Panc1 (cell line): ENCODE measurements around the gene HJURP. TPM values are rescaled to one million over a fixed set of nuclear protein-coding genes. Genes with fewer than 3 reads are reported as not detected.

ENCODE experiments used
- ATAC-seq: fragments of 200-7000 bp; cut with Tn5 transposase; 2 replicates; pipeline ENCODE4 v1.9.1; 2020; ENCODE audit warnings: mild to moderate bottlenecking, moderate library complexity
- BruUV-seq: library from RNA; stranded (reverse); fragments of 400-500 nt; replicated peaks from 2 replicates; lab custom pipeline; 2021; lab: Mats Ljungman, UMichigan
- CTCF ChIA-PET: fragments of 300-600 bp; sonication (Branson Sonifier 250); formaldehyde crosslinking; loops from one replicate; lab custom pipeline; 2022; ENCODE audit warnings: antibody characterized with exemption; lab: Charles Lee
- POLR2A ChIA-PET: fragments of 300-600 bp; sonication (Branson Sonifier 250); formaldehyde crosslinking; loops from one replicate; lab custom pipeline; 2022; ENCODE audit warnings: antibody characterized with exemption; lab: Charles Lee
- DNase-seq: peaks from one replicate; pipeline ENCODE4 v3.0.0-alpha.2; 2010; ENCODE audit warnings: low read depth, low spot score
- H3K27ac ChIP-seq: 2 replicates; pipeline ENCODE4 v1.5.1; 2011; ENCODE audit warnings: mild to moderate bottlenecking, low read length, inconsistent platforms
- H3K27me3 ChIP-seq: fragments of 200-500 bp; sonication (Bioruptor generic); 2 replicates; pipeline ENCODE4 v1.6.0; 2014; ENCODE audit warnings: low read length, inconsistent platforms; ENCODE audit not compliant: control insufficient read depth, insufficient read depth
- H3K36me3 ChIP-seq: fragments of 200-500 bp; sonication (Bioruptor generic); 2 replicates; pipeline ENCODE4 v1.5.1; 2014; ENCODE audit warnings: inconsistent platforms, mild to moderate bottlenecking, low read length, moderate library complexity; ENCODE audit not compliant: control insufficient read depth, insufficient read depth
- H3K4me1 ChIP-seq: 2 replicates; pipeline ENCODE4 v1.5.1; 2011; ENCODE audit warnings: inconsistent platforms, mild to moderate bottlenecking, low read length, moderate library complexity; ENCODE audit not compliant: control insufficient read depth, insufficient read depth
- H3K4me3 ChIP-seq, 2 experiments: 2 replicates each; pipeline ENCODE4 v1.5.1; 2011 to 2012; ENCODE audit warnings: low read depth in 2 of 2, low read length in 2 of 2, mild to moderate bottlenecking in 2 of 2, inconsistent platforms in 1 of 2, moderate library complexity in 1 of 2
- H3K9me3 ChIP-seq: fragments of 200-500 bp; sonication (Bioruptor generic); 2 replicates; pipeline ENCODE4 v1.5.1; 2014; ENCODE audit warnings: low read depth, mild to moderate bottlenecking, inconsistent platforms, low read length, moderate library complexity; ENCODE audit not compliant: control insufficient read depth, insufficient read depth
- POLR2AphosphoS5 ChIP-seq: IDR thresholded peaks from 2 replicates; pipeline ENCODE4 v1.6.1; 2012; ENCODE audit warnings: mild to moderate bottlenecking, low read depth, low read length, moderate library complexity
- SIN3A ChIP-seq: IDR thresholded peaks from 2 replicates; pipeline ENCODE4 v1.6.1; 2012; ENCODE audit warnings: low read depth, mild to moderate bottlenecking, low read length, moderate library complexity, borderline replicate concordance; ENCODE audit not compliant: insufficient read depth
- TCF7L2 ChIP-seq: IDR thresholded peaks from 2 replicates; pipeline ENCODE4 v1.6.1; 2011; ENCODE audit warnings: mild to moderate bottlenecking, low read depth, low read length, inconsistent platforms
- in situ Hi-C: cut with HindIII; loops from 2 replicates; pipeline ENCODE4 v1.10.0; 2016; ENCODE audit warnings: low sequenced_read_pairs, low pct_unique_long_range_greater_than_20kb
- intact Hi-C: fragments of 100-400 bp; cut with micrococcal nuclease; formaldehyde crosslinking; loops from one replicate; pipeline ENCODE4 v1.10.0; 2022; ENCODE audit not compliant: unreplicated experiment
- total RNA-seq: library from RNA; stranded (reverse); gene quantifications from one replicate; pipeline ENCODE4 v1.2.1, GENCODE V29; 2021; ENCODE audit not compliant: unreplicated experiment
- TF ChIP-seq, protein P1 (sequence below): fragments of 450-650 bp; IDR thresholded peaks from 2 replicates; pipeline ENCODE4 v1.5.1; 2017; ENCODE audit warnings: mild to moderate bottlenecking
- TF ChIP-seq, protein P2 (sequence below), 2 experiments: IDR thresholded peaks; 2 replicates each; pipeline ENCODE4 v1.6.1; 2011 to 2012; ENCODE audit warnings: low read depth in 2 of 2, control low read depth in 1 of 2, low read length in 1 of 2, mild to moderate bottlenecking in 1 of 2, moderate library complexity in 1 of 2; ENCODE audit not compliant: insufficient read depth in 1 of 2

HJURP gene
- total RNA-seq, 1 experiment from 2014 or later, result 87.0 TPM

DNA sequence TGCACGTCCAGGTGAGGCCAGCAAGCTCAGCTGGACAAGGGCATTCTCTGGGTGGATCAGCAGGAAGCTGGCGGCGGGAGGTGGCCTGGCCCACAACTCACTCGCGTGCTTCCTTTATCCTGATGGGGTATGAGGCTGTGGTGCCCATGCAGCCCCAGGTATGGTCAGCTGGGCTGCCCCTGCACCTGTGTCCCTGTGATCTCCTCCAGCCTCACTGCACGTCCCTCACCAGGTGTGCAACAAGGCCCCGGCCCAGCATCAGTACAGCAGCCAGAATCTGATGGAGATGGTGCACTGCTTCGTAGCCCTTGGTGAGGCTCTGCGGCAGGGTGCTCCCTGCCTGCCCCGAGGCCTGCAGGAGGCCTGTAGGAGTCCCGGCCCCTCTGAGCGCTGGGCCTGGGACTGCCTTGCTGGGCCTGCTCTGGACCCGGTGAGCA lies 58.6 kb downstream of the HJURP start:
- Histone ChIP-seq H3K4me1 (no peaks in the 10 kb centered on the region), H3K4me3 (no peak overlapping the region), H3K9me3 (no peaks in the 10 kb centered on the region), H3K27me3 (no peaks in the 10 kb centered on the region), H3K27ac (no peak overlapping the region), H3K36me3 (no peaks in the 10 kb centered on the region)
- TF ChIP-seq, protein P1, sequence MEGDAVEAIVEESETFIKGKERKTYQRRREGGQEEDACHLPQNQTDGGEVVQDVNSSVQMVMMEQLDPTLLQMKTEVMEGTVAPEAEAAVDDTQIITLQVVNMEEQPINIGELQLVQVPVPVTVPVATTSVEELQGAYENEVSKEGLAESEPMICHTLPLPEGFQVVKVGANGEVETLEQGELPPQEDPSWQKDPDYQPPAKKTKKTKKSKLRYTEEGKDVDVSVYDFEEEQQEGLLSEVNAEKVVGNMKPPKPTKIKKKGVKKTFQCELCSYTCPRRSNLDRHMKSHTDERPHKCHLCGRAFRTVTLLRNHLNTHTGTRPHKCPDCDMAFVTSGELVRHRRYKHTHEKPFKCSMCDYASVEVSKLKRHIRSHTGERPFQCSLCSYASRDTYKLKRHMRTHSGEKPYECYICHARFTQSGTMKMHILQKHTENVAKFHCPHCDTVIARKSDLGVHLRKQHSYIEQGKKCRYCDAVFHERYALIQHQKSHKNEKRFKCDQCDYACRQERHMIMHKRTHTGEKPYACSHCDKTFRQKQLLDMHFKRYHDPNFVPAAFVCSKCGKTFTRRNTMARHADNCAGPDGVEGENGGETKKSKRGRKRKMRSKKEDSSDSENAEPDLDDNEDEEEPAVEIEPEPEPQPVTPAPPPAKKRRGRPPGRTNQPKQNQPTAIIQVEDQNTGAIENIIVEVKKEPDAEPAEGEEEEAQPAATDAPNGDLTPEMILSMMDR, result no peak
- BruUV-seq, result no TSS peak
- ChIA-PET CTCF (no interaction called here), POLR2A (no interaction called here)
- no peak for DNase-seq
- no peak; the same call in 1 of the 2 replicates for ATAC-seq
- in situ Hi-C loops (no loop called here), intact Hi-C loops (no loop called here)

DNA sequence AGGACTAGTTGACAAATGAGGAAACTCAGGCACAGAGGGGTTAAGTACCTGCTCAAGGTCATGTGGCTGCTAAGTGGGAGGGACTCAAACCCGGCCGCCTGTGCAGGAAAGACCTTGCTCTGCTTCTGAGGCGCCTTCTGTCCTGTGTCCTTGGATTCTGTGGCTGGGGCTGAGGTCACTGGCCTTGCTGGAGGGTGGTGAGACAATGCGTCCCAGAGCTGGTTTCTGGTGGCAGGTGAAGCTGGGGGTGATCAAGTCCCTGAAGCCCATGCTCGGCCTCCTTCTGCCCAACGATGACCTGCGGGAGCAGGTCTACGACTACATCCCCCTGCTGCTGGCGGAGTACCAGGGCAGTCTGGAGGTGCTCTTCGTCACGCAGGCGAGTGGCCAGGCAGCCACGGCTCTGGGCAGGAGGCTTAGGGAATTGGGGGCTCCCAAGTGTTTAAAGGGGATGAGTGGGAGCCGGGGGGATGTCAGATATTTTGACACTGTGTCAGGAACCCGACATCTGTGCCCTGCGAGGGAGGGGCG lies 60.1 kb downstream of the HJURP start:
- no peak for DNase-seq

More for the DNA sequence above, 60.1 kb downstream of the HJURP start:
- Histone ChIP-seq H3K27ac (no peak overlapping the region), H3K27me3 (no peaks in the 10 kb centered on the region), H3K9me3 (no peaks in the 10 kb centered on the region), H3K4me1 (no peaks in the 10 kb centered on the region), H3K36me3 (no peaks in the 10 kb centered on the region), H3K4me3 (no peak overlapping the region)
- in situ Hi-C loops (no loop called here), intact Hi-C loops (no loop called here)
- TF ChIP-seq TCF7L2 (no peak), SIN3A (no peak), POLR2AphosphoS5 (no peak)
- TF ChIP-seq, protein P1, result no peak
- TF ChIP-seq, protein P2, sequence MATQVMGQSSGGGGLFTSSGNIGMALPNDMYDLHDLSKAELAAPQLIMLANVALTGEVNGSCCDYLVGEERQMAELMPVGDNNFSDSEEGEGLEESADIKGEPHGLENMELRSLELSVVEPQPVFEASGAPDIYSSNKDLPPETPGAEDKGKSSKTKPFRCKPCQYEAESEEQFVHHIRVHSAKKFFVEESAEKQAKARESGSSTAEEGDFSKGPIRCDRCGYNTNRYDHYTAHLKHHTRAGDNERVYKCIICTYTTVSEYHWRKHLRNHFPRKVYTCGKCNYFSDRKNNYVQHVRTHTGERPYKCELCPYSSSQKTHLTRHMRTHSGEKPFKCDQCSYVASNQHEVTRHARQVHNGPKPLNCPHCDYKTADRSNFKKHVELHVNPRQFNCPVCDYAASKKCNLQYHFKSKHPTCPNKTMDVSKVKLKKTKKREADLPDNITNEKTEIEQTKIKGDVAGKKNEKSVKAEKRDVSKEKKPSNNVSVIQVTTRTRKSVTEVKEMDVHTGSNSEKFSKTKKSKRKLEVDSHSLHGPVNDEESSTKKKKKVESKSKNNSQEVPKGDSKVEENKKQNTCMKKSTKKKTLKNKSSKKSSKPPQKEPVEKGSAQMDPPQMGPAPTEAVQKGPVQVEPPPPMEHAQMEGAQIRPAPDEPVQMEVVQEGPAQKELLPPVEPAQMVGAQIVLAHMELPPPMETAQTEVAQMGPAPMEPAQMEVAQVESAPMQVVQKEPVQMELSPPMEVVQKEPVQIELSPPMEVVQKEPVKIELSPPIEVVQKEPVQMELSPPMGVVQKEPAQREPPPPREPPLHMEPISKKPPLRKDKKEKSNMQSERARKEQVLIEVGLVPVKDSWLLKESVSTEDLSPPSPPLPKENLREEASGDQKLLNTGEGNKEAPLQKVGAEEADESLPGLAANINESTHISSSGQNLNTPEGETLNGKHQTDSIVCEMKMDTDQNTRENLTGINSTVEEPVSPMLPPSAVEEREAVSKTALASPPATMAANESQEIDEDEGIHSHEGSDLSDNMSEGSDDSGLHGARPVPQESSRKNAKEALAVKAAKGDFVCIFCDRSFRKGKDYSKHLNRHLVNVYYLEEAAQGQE (IDR thresholded peaks at IDR 0.05; ENCODE audit: insufficient read depth in 1 of 2, low read depth in 2 of 2, low read length in 1 of 2), result no peak
- POLR2A ChIA-PET, result no interaction called here
- BruUV-seq, result no TSS peak
- ATAC-seq, result no peak
- CTCF ChIA-PET, result no interaction called here
